Measurements from ENCODE around the gene CCDC92B. TPM values are rescaled to one million over a fixed set of nuclear protein-coding genes. Genes with fewer than 3 reads are reported as not detected.
"Not testable (repeated sequence)": the region's sequence is repeated elsewhere in the genome, so short reads cannot be mapped to it uniquely, and the experiment has no call there.

CCDC92B gene
- total RNA-seq, 6 experiments from 2014 or later, result not detected

GRCh38 chr17:2783310-2784030 lies 34.0 kb upstream of the CCDC92B start:
- H3K36me3 ChIP-seq, result no peaks in the 10 kb centered on the region
- no peaks in the 10 kb centered on the region for H3K9me3 ChIP-seq
- H3K4me1 ChIP-seq, result no peaks in the 10 kb centered on the region
- H3K4me3 ChIP-seq, result no peak overlapping the region
- H3K27ac ChIP-seq, result no peak overlapping the region
- no peak for DNase-seq
- TF ChIP-seq CTCF (IDR thresholded peaks at IDR 0.05) (no peak), POLR2A (IDR thresholded peaks at IDR 0.05) (no peak)
- no peak for ATAC-seq
- no peaks in the 10 kb centered on the region for H3K27me3 ChIP-seq
- WGBS (ENCODE audit: insufficient coverage, low coverage, low lambda C conversion rate, missing lambda C conversion rate), result 90% methylated on average over 3 of the region's 4 CpGs
- intact Hi-C loops (cut with DNase I), result no loop called here

GRCh38 chr17:2782055-2782454 lies 32.6 kb upstream of the CCDC92B start:
- 47% methylated on average over 4 of the region's 6 CpGs for WGBS (ENCODE audit: insufficient coverage, low coverage, low lambda C conversion rate, missing lambda C conversion rate)
- no peak overlapping the region for H3K4me3 ChIP-seq
- no peak for DNase-seq
- intact Hi-C loops (cut with DNase I), result no loop called here
- no peaks in the 10 kb centered on the region for H3K36me3 ChIP-seq
- H3K27me3 ChIP-seq, result peaks cover 0 to 5% of the 10 kb centered on the region in 2 donors
- ATAC-seq, result no peak
- no peak for TF ChIP-seq POLR2A (IDR thresholded peaks at IDR 0.05)
- no peak for TF ChIP-seq CTCF (IDR thresholded peaks at IDR 0.05)
- no peak overlapping the region for H3K27ac ChIP-seq
- peaks cover 0 to 1% (median 0%) of the 10 kb centered on the region in 4 donors for H3K4me1 ChIP-seq
- no peaks in the 10 kb centered on the region for H3K9me3 ChIP-seq

GRCh38 chr17:2781598-2781997 lies 32.1 kb upstream of the CCDC92B start:
- H3K36me3 ChIP-seq; DNase-seq; ATAC-seq; H3K27me3 ChIP-seq; H3K9me3 ChIP-seq; H3K4me1 ChIP-seq; intact Hi-C loops (cut with DNase I); H3K4me3 ChIP-seq; H3K27ac ChIP-seq: not testable (repeated sequence)
- WGBS (ENCODE audit: insufficient coverage, low coverage, low lambda C conversion rate, missing lambda C conversion rate), result 53% methylated on average over 3 of the region's 15 CpGs

- Histone ChIP-seq H3K4me1 (peaks cover 0 to 4% (median 0%) of the 10 kb centered on the region in 4 donors), H3K9me3 (no peaks in the 10 kb centered on the region), H3K27me3 (peaks cover 0 to 7% of the 10 kb centered on the region in 2 donors), H3K36me3 (no peaks in the 10 kb centered on the region), H3K4me3 (no peak overlapping the region), H3K27ac (no peak overlapping the region)
- TF ChIP-seq CTCF (IDR thresholded peaks at IDR 0.05) (no peak), POLR2A (IDR thresholded peaks at IDR 0.05) (no peak)
- DNase-seq (no peak), ATAC-seq (no peak)
- WGBS (ENCODE audit: insufficient coverage, low coverage, low lambda C conversion rate, missing lambda C conversion rate), result 61% methylated on average over 6 of the region's 9 CpGs
- intact Hi-C loops (cut with DNase I), result no loop called here
Observed at GRCh38 chr17:2780931-2781454, 31.5 kb upstream of the CCDC92B start.

- intact Hi-C loops (cut with DNase I), result no loop called here
- Histone ChIP-seq H3K27me3 (peaks cover 0 to 7% of the 10 kb centered on the region in 2 donors), H3K4me3 (no peak overlapping the region), H3K9me3 (no peaks in the 10 kb centered on the region), H3K27ac (no peak overlapping the region), H3K4me1 (peaks cover 0 to 4% (median 0%) of the 10 kb centered on the region in 4 donors), H3K36me3 (no peaks in the 10 kb centered on the region)
- 44% methylated on average over 9 of the region's 12 CpGs for WGBS (ENCODE audit: insufficient coverage, low coverage, low lambda C conversion rate, missing lambda C conversion rate)
- DNase-seq (no peak), ATAC-seq (no peak)
- TF ChIP-seq POLR2A (IDR thresholded peaks at IDR 0.05), result no peak
- TF ChIP-seq CTCF (IDR thresholded peaks at IDR 0.05), result no peak
Observed at GRCh38 chr17:2780256-2780655, 30.8 kb upstream of the CCDC92B start.
